Measurements from ENCODE around the gene TMEM62.

TMEM62 gene

DNA sequence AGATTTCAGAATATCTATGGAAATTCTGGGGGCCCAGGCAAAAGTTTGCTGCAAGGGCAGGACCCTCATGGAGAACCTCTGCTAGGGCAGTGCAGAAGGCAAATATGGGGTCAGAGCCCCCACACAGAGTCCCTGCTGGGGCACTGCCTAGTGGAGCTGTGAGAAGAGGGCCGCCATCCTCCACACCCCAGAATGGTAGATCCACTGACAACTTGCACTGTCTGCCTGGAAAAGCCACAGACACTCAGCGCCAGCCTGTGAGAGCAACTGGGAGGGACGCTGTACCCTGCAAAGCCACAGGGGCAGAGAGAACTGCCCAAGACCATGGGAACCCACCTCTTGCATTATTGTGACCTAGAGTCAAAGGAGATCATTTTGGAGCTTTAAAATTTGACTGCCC, 65.6 kb downstream of the TMEM62 start:
- H3K27ac ChIP-seq (ENCODE audit: poor library complexity, severe bottlenecking): no peak overlapping the region
- no peak for ATAC-seq (ENCODE audit: low read depth)
- TF ChIP-seq, protein P1, sequence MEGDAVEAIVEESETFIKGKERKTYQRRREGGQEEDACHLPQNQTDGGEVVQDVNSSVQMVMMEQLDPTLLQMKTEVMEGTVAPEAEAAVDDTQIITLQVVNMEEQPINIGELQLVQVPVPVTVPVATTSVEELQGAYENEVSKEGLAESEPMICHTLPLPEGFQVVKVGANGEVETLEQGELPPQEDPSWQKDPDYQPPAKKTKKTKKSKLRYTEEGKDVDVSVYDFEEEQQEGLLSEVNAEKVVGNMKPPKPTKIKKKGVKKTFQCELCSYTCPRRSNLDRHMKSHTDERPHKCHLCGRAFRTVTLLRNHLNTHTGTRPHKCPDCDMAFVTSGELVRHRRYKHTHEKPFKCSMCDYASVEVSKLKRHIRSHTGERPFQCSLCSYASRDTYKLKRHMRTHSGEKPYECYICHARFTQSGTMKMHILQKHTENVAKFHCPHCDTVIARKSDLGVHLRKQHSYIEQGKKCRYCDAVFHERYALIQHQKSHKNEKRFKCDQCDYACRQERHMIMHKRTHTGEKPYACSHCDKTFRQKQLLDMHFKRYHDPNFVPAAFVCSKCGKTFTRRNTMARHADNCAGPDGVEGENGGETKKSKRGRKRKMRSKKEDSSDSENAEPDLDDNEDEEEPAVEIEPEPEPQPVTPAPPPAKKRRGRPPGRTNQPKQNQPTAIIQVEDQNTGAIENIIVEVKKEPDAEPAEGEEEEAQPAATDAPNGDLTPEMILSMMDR (IDR thresholded peaks at IDR 0.05; ENCODE audit: poor library complexity, severe bottlenecking): no peak

DNA sequence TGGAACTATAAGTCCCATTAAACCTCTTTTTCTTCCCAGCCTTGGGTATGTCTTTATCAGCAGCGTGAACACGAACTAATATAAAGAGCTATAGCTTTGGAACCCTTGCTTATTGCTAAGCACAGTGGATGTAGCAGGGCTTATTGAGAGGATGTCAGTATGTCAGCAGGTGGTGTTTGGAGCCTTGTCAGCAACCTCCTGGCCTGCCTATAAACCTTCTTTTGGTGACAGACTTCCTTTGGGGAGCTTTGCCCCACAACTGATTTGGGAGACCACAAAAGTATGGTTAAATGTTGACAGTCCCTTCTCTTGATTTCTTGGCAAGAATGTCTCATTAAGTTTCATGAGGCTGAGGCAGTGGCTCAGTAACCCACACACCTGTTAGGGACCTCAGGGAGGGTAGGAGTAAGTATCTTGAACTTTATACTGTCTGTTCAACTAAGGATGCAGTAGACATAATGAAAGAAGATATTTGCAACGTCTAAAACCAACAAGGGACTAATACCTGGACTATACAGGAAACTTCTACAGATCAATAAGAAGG, 66.6 kb downstream of the TMEM62 start:
- Histone ChIP-seq H3K4me3 (ENCODE audit: severe bottlenecking) (no peak overlapping the region), H3K27ac (ENCODE audit: poor library complexity, severe bottlenecking) (no peak overlapping the region), H3K27me3 (ENCODE audit: insufficient read depth, poor library complexity, severe bottlenecking) (no peaks in the 10 kb centered on the region), H3K4me1 (ENCODE audit: insufficient read depth, poor library complexity, severe bottlenecking) (peaks cover 3% of the 10 kb centered on the region), H3K9me3 (ENCODE audit: severe bottlenecking) (no peaks in the 10 kb centered on the region), H3K36me3 (ENCODE audit: low read depth) (peaks cover 10% of the 10 kb centered on the region)
- ATAC-seq (ENCODE audit: low read depth) (no peak), DNase-seq (ENCODE audit: low spot score) (no peak)
- TF ChIP-seq, protein P1 (IDR thresholded peaks at IDR 0.05; ENCODE audit: poor library complexity, severe bottlenecking): no peak

More for the DNA sequence above, 65.6 kb downstream of the TMEM62 start:
- Histone ChIP-seq H3K4me3 (ENCODE audit: severe bottlenecking) (no peak overlapping the region), H3K9me3 (ENCODE audit: severe bottlenecking) (no peaks in the 10 kb centered on the region), H3K4me1 (ENCODE audit: insufficient read depth, poor library complexity, severe bottlenecking) (peaks cover under 1% of the 10 kb centered on the region), H3K27me3 (ENCODE audit: insufficient read depth, poor library complexity, severe bottlenecking) (no peaks in the 10 kb centered on the region), H3K36me3 (ENCODE audit: low read depth) (peaks cover 19% of the 10 kb centered on the region)
- no peak for DNase-seq (ENCODE audit: low spot score)

DNA sequence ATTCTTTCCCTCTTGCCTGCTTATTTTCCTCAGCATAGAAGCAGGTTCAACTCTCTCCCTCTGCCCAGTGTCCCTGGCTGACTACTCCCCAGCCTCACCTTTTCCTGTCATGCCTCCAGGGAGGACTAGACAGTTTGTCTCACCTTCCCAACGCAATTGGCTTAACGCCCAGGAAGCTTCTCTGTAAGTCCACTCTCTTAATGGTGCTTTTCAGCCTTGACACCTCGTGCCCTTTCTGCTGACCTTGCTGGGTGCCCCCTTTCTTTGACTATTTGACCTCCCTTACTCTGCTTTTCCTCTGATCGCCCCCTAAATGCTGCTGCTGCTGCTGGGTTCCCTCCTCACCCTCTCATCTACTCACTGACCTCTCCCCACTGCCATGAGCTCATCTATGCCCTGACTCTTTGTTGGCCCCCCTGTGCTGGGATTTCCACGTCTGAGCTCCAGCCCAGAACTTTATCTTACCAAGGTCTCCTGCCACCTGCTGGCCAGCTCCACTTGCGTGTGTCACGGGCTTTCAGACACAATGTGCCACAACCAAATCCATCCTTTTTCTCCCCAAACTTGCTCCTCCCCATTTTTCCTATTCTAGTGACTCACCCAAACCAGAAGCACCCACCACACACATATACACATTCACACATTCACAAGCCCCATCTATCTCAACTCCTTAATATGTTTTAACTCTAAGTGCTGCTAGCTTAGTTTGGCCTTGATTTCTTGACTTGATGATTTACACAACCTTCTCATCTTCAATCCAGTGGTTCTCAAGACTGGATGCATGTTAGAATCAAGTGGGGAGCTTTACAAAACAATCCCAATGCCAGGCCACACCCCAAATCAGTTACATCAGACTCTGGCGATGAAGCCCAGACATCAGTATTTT, 70.9 kb downstream of the TMEM62 start:
- TF ChIP-seq, protein P1 (IDR thresholded peaks at IDR 0.05; ENCODE audit: poor library complexity, severe bottlenecking): peak; percentile 88
- no peak overlapping the region for H3K27ac ChIP-seq (ENCODE audit: poor library complexity, severe bottlenecking)
- H3K9me3 ChIP-seq (ENCODE audit: severe bottlenecking): no peaks in the 10 kb centered on the region
- H3K4me1 ChIP-seq (ENCODE audit: insufficient read depth, poor library complexity, severe bottlenecking): peaks cover 3% of the 10 kb centered on the region
- ATAC-seq (ENCODE audit: low read depth): peak; percentile 62
- no peak for DNase-seq (ENCODE audit: low spot score)
- H3K4me3 ChIP-seq (ENCODE audit: severe bottlenecking): no peak overlapping the region
- no peaks in the 10 kb centered on the region for H3K27me3 ChIP-seq (ENCODE audit: insufficient read depth, poor library complexity, severe bottlenecking)
- H3K36me3 ChIP-seq (ENCODE audit: low read depth): no peaks in the 10 kb centered on the region

DNA sequence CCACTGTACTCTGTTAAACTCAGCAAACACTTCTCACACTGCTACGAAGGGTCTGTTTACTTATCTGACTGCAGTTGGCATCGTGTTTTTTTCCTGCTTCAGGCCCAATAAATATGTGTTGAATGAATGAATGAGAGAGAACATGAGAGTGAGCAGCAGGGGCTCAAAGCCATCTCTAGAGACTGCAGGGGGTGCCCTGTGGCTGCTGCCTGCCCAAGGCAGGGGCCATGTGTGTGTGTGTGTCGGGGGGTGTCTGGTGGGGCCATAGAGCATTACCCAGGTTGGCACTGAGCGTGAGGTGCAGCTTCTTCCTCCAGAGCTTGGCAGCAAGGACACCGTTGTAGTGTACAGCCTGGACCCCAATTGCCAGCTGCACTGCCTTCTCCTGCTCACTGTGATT, 72.7 kb downstream of the TMEM62 start:
- Histone ChIP-seq H3K4me1 (ENCODE audit: insufficient read depth, poor library complexity, severe bottlenecking) (peaks cover 3% of the 10 kb centered on the region), H3K36me3 (ENCODE audit: low read depth) (no peaks in the 10 kb centered on the region), H3K27ac (ENCODE audit: poor library complexity, severe bottlenecking) (no peak overlapping the region), H3K4me3 (ENCODE audit: severe bottlenecking) (no peak overlapping the region), H3K27me3 (ENCODE audit: insufficient read depth, poor library complexity, severe bottlenecking) (no peaks in the 10 kb centered on the region), H3K9me3 (ENCODE audit: severe bottlenecking) (no peaks in the 10 kb centered on the region)
- TF ChIP-seq, protein P1 (IDR thresholded peaks at IDR 0.05; ENCODE audit: poor library complexity, severe bottlenecking): no peak
- ATAC-seq (ENCODE audit: low read depth) (no peak), DNase-seq (ENCODE audit: low spot score) (no peak)

DNA sequence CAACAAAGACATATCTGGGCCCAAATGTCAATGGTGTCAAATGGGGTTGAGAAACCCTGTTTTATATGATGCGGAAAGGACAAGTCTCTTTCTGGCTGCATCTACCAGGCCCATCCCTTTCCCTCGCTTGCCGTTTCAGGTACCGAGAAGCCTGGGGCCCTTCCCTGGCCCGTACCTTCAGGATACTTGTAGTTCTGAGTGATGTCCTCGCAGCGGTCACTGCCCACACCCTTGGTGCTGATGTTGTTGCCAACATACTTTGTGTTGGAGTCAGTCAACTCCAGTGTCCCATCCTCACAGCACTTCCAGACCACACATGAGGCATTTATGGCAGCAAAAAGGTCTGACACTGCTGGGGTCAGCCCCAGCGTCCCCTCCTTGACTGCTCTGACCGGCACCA, 73.6 kb downstream of the TMEM62 start:
- TF ChIP-seq, protein P1 (IDR thresholded peaks at IDR 0.05; ENCODE audit: poor library complexity, severe bottlenecking): no peak
- Histone ChIP-seq H3K27me3 (ENCODE audit: insufficient read depth, poor library complexity, severe bottlenecking) (no peaks in the 10 kb centered on the region), H3K27ac (ENCODE audit: poor library complexity, severe bottlenecking) (no peak overlapping the region), H3K4me3 (ENCODE audit: severe bottlenecking) (no peak overlapping the region), H3K36me3 (ENCODE audit: low read depth) (no peaks in the 10 kb centered on the region), H3K9me3 (ENCODE audit: severe bottlenecking) (no peaks in the 10 kb centered on the region), H3K4me1 (ENCODE audit: insufficient read depth, poor library complexity, severe bottlenecking) (peaks cover 3% of the 10 kb centered on the region)
- ATAC-seq (ENCODE audit: low read depth) (no peak), DNase-seq (ENCODE audit: low spot score) (no peak)
